Body of pancreas (tissue), 4 donors: Measurements from ENCODE around the gene ANKH. TPM values are rescaled to one million over a fixed set of nuclear protein-coding genes. Genes with fewer than 3 reads are reported as not detected.

Source experiments
- ATAC-seq: fragments of 150-250 bp; one replicate; pipeline ENCODE4 v1.9.1; 2016
- DNase-seq, 4 donors: peaks; one replicate each; pipeline ENCODE4 v3.0.0-alpha.2; 2019
- H3K27ac ChIP-seq, 4 donors: fragments of 200-600 bp; sonication (generic); 1 replicate in 3 of 4; 2 replicates in 1 of 4; pipeline versions ENCODE4 v1.5.1 to v1.6.1; 2016 to 2019; ENCODE audit warnings: mild to moderate bottlenecking in 1 of 4, mixed read lengths in 1 of 4, moderate library complexity in 1 of 4
- H3K27me3 ChIP-seq, 2 donors: fragments of 200-600 bp; sonication (generic); one replicate each; pipeline ENCODE4 v1.6.0; 2016; ENCODE audit warnings: mild to moderate bottlenecking in 1 of 2
- H3K36me3 ChIP-seq, 2 donors: fragments of 200-600 bp; sonication (generic); replicated peaks in 1 of 2; 2 replicates each; pipeline ENCODE4 v1.5.1; 2016; ENCODE audit warnings: low read depth in 2 of 2; ENCODE audit not compliant: insufficient read depth in 1 of 2
- H3K4me1 ChIP-seq: fragments of 200-600 bp; sonication (generic); one replicate; pipeline ENCODE4 v1.6.0; 2016
- H3K4me3 ChIP-seq, 2 donors: fragments of 200-600 bp; sonication (generic); 1 replicate in 1 of 2; 2 replicates in 1 of 2; pipeline ENCODE4 v1.5.1; 2016 to 2019
- H3K9me3 ChIP-seq, 3 donors: fragments of 200-600 bp; sonication (generic); 1 replicate in 2 of 3; 2 replicates in 1 of 3; pipeline ENCODE4 v1.5.1; 2016
- CTCF ChIP-seq, 7 experiments: fragments of 450-650 bp in 4 of 7; fragments of 200-600 bp in 3 of 7; sonication (generic) in 3 of 7; IDR thresholded peaks; one replicate each; pipeline ENCODE4 v1.5.1; 2016 to 2019; ENCODE audit warnings: antibody characterized with exemption in 7 of 7
- POLR2A ChIP-seq, 3 donors: fragments of 450-650 bp; IDR thresholded peaks; one replicate each; pipeline ENCODE4 v1.6.1; 2016; ENCODE audit warnings: antibody characterized with exemption in 3 of 3, mild to moderate bottlenecking in 2 of 3
- WGBS, 2 donors: methylation state at CpG; one replicate each; pipeline ENCODE4 v1.1.5; 2017; 5-methylcytosine and 5-hydroxymethylcytosine counted together
- intact Hi-C: fragments of 100-400 bp; cut with DNase I; formaldehyde crosslinking; loops from one replicate; pipeline ENCODE4 v1.15.1; 2023
- total RNA-seq, 2 donors: library from RNA; depleted of rRNA; stranded (reverse); fragments of >200 nt; gene quantifications; one replicate each; pipeline ENCODE4 v1.1.0, GENCODE V29; 2016

ANKH gene
- total RNA-seq, 2 donors from 2014 or later, result 19.1 to 20.5 TPM

GRCh38 chr5:14915291-14915952, 43.8 kb upstream of the ANKH start:
- ATAC-seq (no peak), DNase-seq (no peak)
- Histone ChIP-seq H3K4me1 (no peaks in the 10 kb centered on the region), H3K4me3 (no peak overlapping the region), H3K9me3 (no peaks in the 10 kb centered on the region), H3K36me3 (no peaks in the 10 kb centered on the region), H3K27me3 (no peaks in the 10 kb centered on the region), H3K27ac (no peak overlapping the region)
- TF ChIP-seq CTCF (IDR thresholded peaks at IDR 0.05), result no peak
- no peak for TF ChIP-seq POLR2A (IDR thresholded peaks at IDR 0.05)
- WGBS, 2 donors, result 74 to 78% methylated on average over 10 of the region's 10 CpGs
- intact Hi-C loops, result no loop called here

- Histone ChIP-seq H3K27ac (no peak overlapping the region), H3K36me3 (no peaks in the 10 kb centered on the region), H3K27me3 (no peaks in the 10 kb centered on the region), H3K9me3 (no peaks in the 10 kb centered on the region), H3K4me3 (no peak overlapping the region), H3K4me1 (no peaks in the 10 kb centered on the region)
- ATAC-seq (no peak), DNase-seq (no peak)
- TF ChIP-seq POLR2A (IDR thresholded peaks at IDR 0.05), result no peak
- no peak for TF ChIP-seq CTCF (IDR thresholded peaks at IDR 0.05)
- intact Hi-C loops, result no loop called here
- WGBS, 2 donors, result 86 to 88% methylated on average over 8 of the region's 8 CpGs
Observed at GRCh38 chr5:14914623-14915260, 43.2 kb upstream of the ANKH start.

- DNase-seq, result no peak
- no peaks in the 10 kb centered on the region for H3K9me3 ChIP-seq
- TF ChIP-seq CTCF (IDR thresholded peaks at IDR 0.05) (no peak), POLR2A (IDR thresholded peaks at IDR 0.05) (no peak)
- no peaks in the 10 kb centered on the region for H3K36me3 ChIP-seq
- H3K4me1 ChIP-seq, result no peaks in the 10 kb centered on the region
- H3K27ac ChIP-seq, result no peak overlapping the region
- no peaks in the 10 kb centered on the region for H3K27me3 ChIP-seq
- ATAC-seq, result no peak
- intact Hi-C loops, result no loop called here
- WGBS, 2 donors, result 91 to 93% methylated on average over 7 of the region's 7 CpGs
- H3K4me3 ChIP-seq, result no peak overlapping the region
Observed at GRCh38 chr5:14914193-14914592, 42.6 kb upstream of the ANKH start.

GRCh38 chr5:14913096-14913495, 41.5 kb upstream of the ANKH start:
- intact Hi-C loops, result no loop called here
- ATAC-seq (no peak), DNase-seq (no peak)
- WGBS, 2 donors, result 79 to 81% methylated on average over 5 of the region's 5 CpGs
- Histone ChIP-seq H3K9me3 (no peaks in the 10 kb centered on the region), H3K27me3 (no peaks in the 10 kb centered on the region), H3K27ac (no peak overlapping the region), H3K36me3 (no peaks in the 10 kb centered on the region), H3K4me1 (no peaks in the 10 kb centered on the region), H3K4me3 (no peak overlapping the region)
- TF ChIP-seq CTCF (IDR thresholded peaks at IDR 0.05) (no peak), POLR2A (IDR thresholded peaks at IDR 0.05) (no peak)

- Histone ChIP-seq H3K4me3 (no peak overlapping the region), H3K27me3 (no peaks in the 10 kb centered on the region), H3K4me1 (no peaks in the 10 kb centered on the region), H3K9me3 (no peaks in the 10 kb centered on the region), H3K27ac (no peak overlapping the region), H3K36me3 (no peaks in the 10 kb centered on the region)
- no peak for ATAC-seq
- no peak for TF ChIP-seq POLR2A (IDR thresholded peaks at IDR 0.05)
- no peak for TF ChIP-seq CTCF (IDR thresholded peaks at IDR 0.05)
- 78 to 88% methylated on average over 7 of the region's 7 CpGs for WGBS, 2 donors
- no peak for DNase-seq
- intact Hi-C loops, result no loop called here
Observed at GRCh38 chr5:14912206-14912605, 40.6 kb upstream of the ANKH start.
